ENCODE results near the gene TRPT1.

Gene TRPT1

DNA sequence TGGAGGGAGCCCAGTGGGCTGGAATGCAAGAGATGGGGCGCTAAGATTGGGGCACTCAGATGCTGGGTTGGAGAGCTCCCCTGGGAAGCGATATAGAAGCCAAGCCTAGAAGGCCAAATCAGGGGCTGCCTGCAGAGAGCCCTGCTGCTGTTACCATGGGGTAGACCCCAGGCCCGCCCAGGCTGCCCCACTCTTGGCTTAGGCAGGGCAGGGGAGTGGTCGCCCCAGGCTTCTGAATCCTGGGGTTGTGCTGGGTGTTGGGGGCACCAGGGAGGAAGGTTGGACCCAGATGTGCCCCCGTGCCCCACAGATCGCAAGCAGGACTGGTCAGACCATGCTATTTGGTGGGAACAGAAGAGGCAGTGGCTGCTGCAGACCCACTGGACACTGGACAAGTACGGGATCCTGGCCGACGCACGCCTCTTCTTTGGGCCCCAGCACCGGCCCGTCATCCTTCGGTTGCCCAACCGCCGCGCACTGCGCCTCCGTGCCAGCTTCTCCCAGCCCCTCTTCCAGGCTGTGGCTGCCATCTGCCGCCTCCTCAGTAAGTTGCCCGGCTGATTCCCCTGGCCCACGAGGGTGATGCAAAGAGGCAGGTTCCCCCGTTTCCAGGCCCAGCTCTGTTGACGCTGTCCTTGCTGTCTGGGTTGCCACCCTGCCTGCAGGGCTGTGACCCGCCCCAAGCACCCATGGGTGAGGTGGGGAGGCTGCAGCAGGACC lies 15.5 kb downstream of the TRPT1 start:
- in situ Hi-C loops (cut with HindIII; ENCODE audit: low sequenced_read_pairs) = no loop called here

DNA sequence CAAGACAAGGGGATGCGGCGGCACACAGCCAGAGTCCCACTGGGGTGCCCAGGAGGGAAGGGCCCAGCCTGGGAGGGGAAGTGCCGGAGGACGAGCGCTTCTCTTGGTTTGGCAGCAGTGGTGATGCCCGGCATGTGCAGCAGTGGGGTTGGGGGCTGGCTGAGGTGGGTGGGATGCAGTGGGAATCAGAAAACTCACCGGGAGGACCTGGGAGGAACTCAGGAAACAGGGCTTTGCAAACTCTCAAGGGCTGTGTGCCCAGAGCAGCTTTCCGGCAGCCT lies 16.5 kb downstream of the TRPT1 start:
- in situ Hi-C loops (cut with HindIII; ENCODE audit: low sequenced_read_pairs) = no loop called here

- in situ Hi-C loops (cut with HindIII; ENCODE audit: low sequenced_read_pairs) = no loop called here
Measured at GRCh38 chr11:64208796-64209562, 17.0 kb downstream of the TRPT1 start.

DNA sequence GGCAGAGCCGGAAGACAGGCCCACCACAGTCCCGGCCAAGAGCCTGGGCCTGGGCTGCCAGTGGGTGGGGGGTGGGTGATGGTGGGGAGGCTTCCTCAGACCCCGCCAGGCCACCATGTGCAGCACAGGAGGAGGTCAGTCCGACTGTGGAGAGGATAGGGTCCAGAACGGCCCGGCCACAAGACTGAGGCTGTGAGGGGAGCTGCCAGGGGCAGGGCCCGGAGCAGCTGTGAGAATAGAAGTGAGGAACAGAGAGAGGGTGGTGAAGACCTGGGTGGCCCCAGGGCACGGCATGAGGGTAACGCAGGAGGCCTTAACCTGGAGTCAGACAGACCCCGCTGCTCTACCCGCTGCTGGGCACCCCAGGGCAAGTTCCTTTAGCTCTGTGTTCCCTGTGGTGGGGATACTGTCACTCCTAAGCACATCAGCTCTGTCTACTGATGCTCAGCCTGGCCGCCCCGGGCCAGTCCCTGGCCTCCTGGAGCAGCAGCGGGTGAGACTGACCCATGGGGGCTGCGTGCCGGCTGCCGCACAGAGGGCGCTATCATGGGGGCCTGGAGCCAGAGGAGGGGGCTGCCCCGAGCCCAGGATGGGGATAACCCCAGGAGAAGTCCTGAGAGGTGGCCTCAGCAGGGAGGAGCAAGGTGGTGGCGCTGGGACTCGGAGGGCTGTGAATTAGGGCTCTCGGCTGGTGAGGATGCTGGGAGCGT lies 17.7 kb downstream of the TRPT1 start:
- in situ Hi-C loops (cut with HindIII; ENCODE audit: low sequenced_read_pairs) = no loop called here

GRCh38 chr11:64207256-64208085 lies 18.5 kb downstream of the TRPT1 start:
- in situ Hi-C loops (cut with HindIII; ENCODE audit: low sequenced_read_pairs) = no loop called here

DNA sequence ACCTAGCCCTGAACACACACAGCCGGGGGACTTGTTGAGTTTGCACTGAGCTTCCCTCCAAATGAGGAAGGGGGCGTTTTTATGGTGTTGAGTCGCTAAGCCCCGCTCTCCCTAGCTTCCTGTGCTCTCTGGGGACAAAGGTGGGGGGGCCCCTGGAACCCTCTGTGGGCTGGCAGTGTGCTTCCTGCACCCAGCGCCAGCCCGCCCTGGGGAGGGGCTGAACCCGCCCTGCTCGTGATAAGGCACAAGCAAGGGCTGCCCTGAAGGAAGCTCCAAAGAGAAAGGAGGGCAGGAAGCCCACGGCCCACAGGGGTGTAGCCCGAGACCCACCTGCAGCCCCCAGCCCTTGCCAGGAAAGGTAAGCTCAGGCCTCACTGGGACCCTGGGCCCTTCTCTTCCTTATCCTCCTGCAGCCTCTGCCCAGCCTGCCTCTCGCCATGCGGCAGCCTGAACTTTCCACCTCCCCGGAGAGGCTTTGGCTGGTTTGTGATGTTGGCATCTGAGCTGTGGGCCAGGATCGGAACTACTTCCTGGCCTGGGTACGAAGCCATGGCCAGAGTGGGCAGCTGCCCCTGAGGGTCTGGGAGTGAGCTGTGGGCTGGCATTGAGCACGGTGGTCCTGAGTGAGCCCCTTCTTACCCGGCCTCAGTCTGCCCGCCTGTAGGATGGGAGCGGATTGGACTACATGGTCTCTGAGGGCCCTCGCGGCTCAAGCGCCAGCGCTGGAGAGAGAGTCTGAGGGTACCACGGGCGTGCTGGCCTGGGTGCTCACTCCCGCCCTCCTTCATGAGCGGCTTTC lies 19.3 kb downstream of the TRPT1 start, which contains the start of gene FERMT3:
TSS of gene FERMT3 (plus strand) at position 265 of the 799 bp plus-strand sequence. CDS start 644 bp downstream, outside the sequence.
- in situ Hi-C loops (cut with HindIII; ENCODE audit: low sequenced_read_pairs) = no loop called here

DNA sequence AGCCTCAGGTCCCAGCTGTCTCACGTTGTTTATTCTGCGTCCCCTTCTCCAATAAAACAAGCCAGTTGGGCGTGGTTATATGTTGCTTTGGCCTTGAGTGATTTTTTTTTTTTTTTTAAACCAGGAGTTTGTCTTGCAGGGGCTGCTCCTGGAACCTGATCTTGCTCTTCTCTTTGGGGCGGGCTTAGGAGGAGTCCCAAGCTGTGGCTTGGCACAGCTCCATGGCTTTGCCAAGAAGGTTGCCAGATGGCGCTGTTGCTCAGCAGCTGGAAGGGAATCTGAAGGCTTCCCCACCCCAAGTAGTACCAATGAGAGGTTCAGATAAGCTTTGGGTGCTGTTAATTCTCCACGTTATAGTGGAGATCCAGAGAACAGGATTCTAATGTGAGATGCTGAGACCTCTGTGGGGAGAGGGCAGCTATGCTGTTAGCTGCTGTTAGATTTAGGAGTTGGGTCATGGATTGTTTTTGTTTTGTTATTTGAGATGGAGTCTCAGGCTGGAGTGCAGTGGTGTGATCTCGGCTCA lies 21.5 kb downstream of the TRPT1 start:
- in situ Hi-C loops (cut with HindIII; ENCODE audit: low sequenced_read_pairs) = no loop called here

- in situ Hi-C loops (cut with HindIII; ENCODE audit: low sequenced_read_pairs) = no loop called here
Measured at GRCh38 chr11:64204080-64204440, 21.9 kb downstream of the TRPT1 start.

GRCh38 chr11:64203421-64204079 lies 22.4 kb downstream of the TRPT1 start:
- in situ Hi-C loops (cut with HindIII; ENCODE audit: low sequenced_read_pairs) = no loop called here

DNA sequence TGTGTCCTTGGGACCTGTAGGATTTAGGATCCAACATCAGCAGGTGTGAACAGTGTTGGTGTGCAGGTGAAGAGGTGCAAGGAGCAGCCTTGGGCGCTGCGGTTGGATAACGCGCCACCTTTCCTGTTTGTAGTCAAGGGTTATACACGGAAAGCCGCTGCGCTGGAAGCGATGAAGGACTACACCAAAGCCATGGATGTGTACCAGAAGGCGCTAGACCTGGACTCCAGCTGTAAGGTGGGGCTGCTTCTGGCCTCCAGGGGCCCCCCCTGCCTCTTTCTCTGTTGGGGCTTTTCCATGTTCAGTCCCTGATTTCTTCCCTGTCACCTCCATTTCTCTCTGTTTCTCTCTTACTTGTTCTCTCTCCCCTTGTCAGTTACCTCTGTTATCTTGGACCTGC lies 23.0 kb downstream of the TRPT1 start:
- in situ Hi-C loops (cut with HindIII; ENCODE audit: low sequenced_read_pairs) = no loop called here

GRCh38 chr11:64201543-64201942 lies 24.4 kb downstream of the TRPT1 start:
- in situ Hi-C loops (cut with HindIII; ENCODE audit: low sequenced_read_pairs) = no loop called here

DNA sequence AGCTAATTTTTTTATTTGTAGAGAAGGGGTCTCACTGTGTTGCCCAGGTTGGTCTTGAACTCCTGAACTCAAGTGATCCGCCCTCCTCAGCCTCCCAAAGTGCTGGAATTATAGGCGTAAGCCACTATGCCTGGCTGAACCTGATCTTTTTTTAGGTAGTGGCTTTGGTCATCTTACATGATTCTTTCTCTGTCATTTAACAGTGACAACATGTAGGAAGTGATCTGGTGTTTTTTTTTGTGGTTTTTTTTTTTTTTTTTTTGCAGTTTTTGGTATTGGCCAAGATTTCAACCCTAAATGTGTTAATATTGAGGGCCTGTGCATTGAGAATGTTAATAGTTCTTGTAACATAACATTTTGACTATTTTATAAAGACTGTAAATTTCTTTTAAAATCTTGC lies 27.5 kb downstream of the TRPT1 start:
- in situ Hi-C loops (cut with HindIII; ENCODE audit: low sequenced_read_pairs) = no loop called here

- in situ Hi-C loops (cut with HindIII; ENCODE audit: low sequenced_read_pairs) = no loop called here
Measured at GRCh38 chr11:64196626-64197025, 29.4 kb downstream of the TRPT1 start.

- in situ Hi-C loops (cut with HindIII; ENCODE audit: low sequenced_read_pairs) = no loop called here
Measured at GRCh38 chr11:64192434-64192833, 33.6 kb downstream of the TRPT1 start.

- in situ Hi-C loops (cut with HindIII; ENCODE audit: low sequenced_read_pairs) = no loop called here
Measured at GRCh38 chr11:64186492-64187165, 39.4 kb downstream of the TRPT1 start.

- in situ Hi-C loops (cut with HindIII; ENCODE audit: low sequenced_read_pairs) = no loop called here
Measured at GRCh38 chr11:64185693-64186491, 40.1 kb downstream of the TRPT1 start, which contains the start of gene STIP1. Gene STIP1, plus strand, starts transcription at chr11:64186171. Its CDS starts 91 bp downstream, at chr11:64186262.

- in situ Hi-C loops (cut with HindIII; ENCODE audit: low sequenced_read_pairs) = no loop called here
Measured at GRCh38 chr11:64185175-64185692, 40.8 kb downstream of the TRPT1 start.

GRCh38 chr11:64183890-64184289 lies 42.1 kb downstream of the TRPT1 start:
- in situ Hi-C loops (cut with HindIII; ENCODE audit: low sequenced_read_pairs) = no loop called here
